Measurements from ENCODE around the gene CD8B2. TPM values are rescaled to one million over a fixed set of nuclear protein-coding genes. Genes with fewer than 3 reads are reported as not detected.
"Not testable (repeated sequence)": the region's sequence is repeated elsewhere in the genome, so short reads cannot be mapped to it uniquely, and the experiment has no call there.

The CD8B2 gene
- total and polyA plus RNA-seq, 2 of the 13 experiments (the other 11 are each of a cell fraction or from before 2014, with no cell fraction given), result not detected

DNA sequence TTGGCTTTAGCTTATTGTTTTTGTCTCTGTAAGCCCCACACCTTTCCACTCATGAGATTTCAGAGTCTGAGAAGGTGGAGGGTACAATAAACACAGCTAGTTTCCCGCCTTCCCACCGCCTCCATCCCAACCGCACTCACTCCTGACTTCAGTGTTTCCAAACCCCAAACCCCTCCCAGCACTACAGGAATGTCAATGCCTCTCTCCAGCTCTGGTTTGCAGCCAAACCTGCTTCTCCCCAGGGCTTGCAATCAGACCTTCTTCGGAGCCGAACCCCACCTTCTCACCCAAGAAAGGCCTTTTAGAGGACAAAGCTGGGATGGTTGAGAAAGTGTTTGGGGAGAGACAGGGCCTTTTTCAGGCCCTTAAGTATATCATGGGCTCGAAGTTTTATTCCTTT, 5.7 kb downstream of the CD8B2 start:
- H3K4me1 ChIP-seq (ENCODE audit: insufficient read depth, low read length); intact Hi-C loops (cut with micrococcal nuclease; ENCODE audit: unreplicated experiment); H3K36me3 ChIP-seq (replicated peaks in 1 of 2; ENCODE audit: control insufficient read depth in 1 of 2, insufficient read depth in 2 of 2, low read length in 2 of 2); BruUV-seq (replicated peaks); H3K4me3 ChIP-seq (replicated peaks in 1 of 3; ENCODE audit: insufficient read depth in 1 of 3, low read depth in 2 of 3, low read length in 3 of 3); in situ Hi-C loops (cut with HindIII; ENCODE audit: extremely low pct_ligation_motif_present, low pct_unique_long_range_greater_than_20kb); H3K27ac ChIP-seq (ENCODE audit: extremely low read length, insufficient read depth, low read length); CTCF ChIA-PET (ENCODE audit: low intra/inter-chr PET ratio, low total read pairs); H3K79me2 ChIP-seq (ENCODE audit: insufficient read depth, low read length); H3K27me3 ChIP-seq (ENCODE audit: control insufficient read depth in 1 of 2, insufficient read depth in 2 of 2, low read length in 2 of 2); H2AFZ ChIP-seq (ENCODE audit: low read length); ATAC-seq; FAIRE-seq; H3K9me3 ChIP-seq (ENCODE audit: low read length); H3K9ac ChIP-seq (ENCODE audit: insufficient read depth, low read depth, low read length); H4K20me1 ChIP-seq (ENCODE audit: insufficient read depth, low read length); POLR2A ChIA-PET; DNase-seq (ENCODE audit: low spot score); H3K4me2 ChIP-seq (ENCODE audit: low read depth, low read length): not testable (repeated sequence)
- WGBS (ENCODE audit: low lambda C conversion rate), result 49% methylated on average over 6 of the region's 6 CpGs

DNA sequence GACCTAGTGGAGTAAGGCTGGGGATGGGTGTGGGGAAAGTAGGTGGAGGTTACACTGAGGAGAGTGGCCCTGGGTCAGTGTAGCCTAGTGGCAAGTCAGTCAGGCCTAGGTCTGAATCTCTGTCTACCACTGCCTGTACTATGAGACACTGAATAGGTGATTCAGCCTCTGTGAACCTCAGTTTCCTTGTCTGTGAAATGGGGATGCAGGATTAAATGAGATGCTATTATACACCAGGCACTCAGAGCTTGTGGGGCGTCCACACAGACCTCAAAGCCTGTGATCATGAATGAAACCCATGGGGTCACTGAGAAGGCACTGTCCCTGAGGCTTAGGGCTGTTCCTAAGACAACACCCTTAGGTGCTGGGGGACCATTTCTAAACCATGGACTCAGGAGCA, 11.4 kb downstream of the CD8B2 start:
- H3K9me3 ChIP-seq (ENCODE audit: low read length); H3K36me3 ChIP-seq (replicated peaks in 1 of 2; ENCODE audit: control insufficient read depth in 1 of 2, insufficient read depth in 2 of 2, low read length in 2 of 2); DNase-seq (ENCODE audit: low spot score); H2AFZ ChIP-seq (ENCODE audit: low read length); POLR2A ChIA-PET; H3K27me3 ChIP-seq (ENCODE audit: control insufficient read depth in 1 of 2, insufficient read depth in 2 of 2, low read length in 2 of 2); in situ Hi-C loops (cut with HindIII; ENCODE audit: extremely low pct_ligation_motif_present, low pct_unique_long_range_greater_than_20kb); CTCF ChIA-PET (ENCODE audit: low intra/inter-chr PET ratio, low total read pairs); H3K4me2 ChIP-seq (ENCODE audit: low read depth, low read length); H3K79me2 ChIP-seq (ENCODE audit: insufficient read depth, low read length); H3K27ac ChIP-seq (ENCODE audit: extremely low read length, insufficient read depth, low read length); ATAC-seq; BruUV-seq (replicated peaks); H3K9ac ChIP-seq (ENCODE audit: insufficient read depth, low read depth, low read length); H3K4me1 ChIP-seq (ENCODE audit: insufficient read depth, low read length); H4K20me1 ChIP-seq (ENCODE audit: insufficient read depth, low read length); FAIRE-seq; H3K4me3 ChIP-seq (replicated peaks in 1 of 3; ENCODE audit: insufficient read depth in 1 of 3, low read depth in 2 of 3, low read length in 3 of 3); intact Hi-C loops (cut with micrococcal nuclease; ENCODE audit: unreplicated experiment): not testable (repeated sequence)
- TF ChIP-seq ZNF629 (CRISPR knock-in tag; conservative IDR thresholded peaks at IDR 0.05), result peak; percentile 61
- 0% methylated on average over 1 of the region's 1 CpG for WGBS (ENCODE audit: low lambda C conversion rate)

DNA sequence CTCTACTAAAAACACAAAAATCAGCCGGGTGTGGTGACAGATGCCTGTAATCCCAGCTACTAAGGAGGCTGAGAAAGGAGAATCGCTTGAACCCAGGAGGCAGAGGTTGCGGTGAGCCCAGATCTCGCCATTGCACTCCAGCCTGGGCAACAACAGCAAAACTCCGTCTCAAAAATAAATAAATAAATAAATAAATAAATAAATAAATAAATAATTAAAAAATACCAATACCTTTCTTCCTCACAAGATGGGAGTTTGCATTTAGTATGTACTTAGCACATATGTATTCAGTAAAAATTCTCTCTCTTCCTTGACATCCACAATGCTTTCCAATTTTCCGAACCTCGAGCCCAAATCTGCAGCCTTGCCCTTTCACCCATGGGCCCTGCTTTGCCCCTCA, 13.2 kb downstream of the CD8B2 start:
- H3K27ac ChIP-seq (ENCODE audit: extremely low read length, insufficient read depth, low read length); BruUV-seq (replicated peaks); H3K4me2 ChIP-seq (ENCODE audit: low read depth, low read length); H3K4me1 ChIP-seq (ENCODE audit: insufficient read depth, low read length); H3K27me3 ChIP-seq (ENCODE audit: control insufficient read depth in 1 of 2, insufficient read depth in 2 of 2, low read length in 2 of 2); CTCF ChIA-PET (ENCODE audit: low intra/inter-chr PET ratio, low total read pairs); DNase-seq (ENCODE audit: low spot score); ATAC-seq; H3K4me3 ChIP-seq (replicated peaks in 1 of 3; ENCODE audit: insufficient read depth in 1 of 3, low read depth in 2 of 3, low read length in 3 of 3); POLR2A ChIA-PET; H3K79me2 ChIP-seq (ENCODE audit: insufficient read depth, low read length); H3K9me3 ChIP-seq (ENCODE audit: low read length); H2AFZ ChIP-seq (ENCODE audit: low read length); H3K36me3 ChIP-seq (replicated peaks in 1 of 2; ENCODE audit: control insufficient read depth in 1 of 2, insufficient read depth in 2 of 2, low read length in 2 of 2); in situ Hi-C loops (cut with HindIII; ENCODE audit: extremely low pct_ligation_motif_present, low pct_unique_long_range_greater_than_20kb); FAIRE-seq; H4K20me1 ChIP-seq (ENCODE audit: insufficient read depth, low read length); H3K9ac ChIP-seq (ENCODE audit: insufficient read depth, low read depth, low read length); intact Hi-C loops (cut with micrococcal nuclease; ENCODE audit: unreplicated experiment): not testable (repeated sequence)
- 55% methylated on average over 6 of the region's 7 CpGs for WGBS (ENCODE audit: low lambda C conversion rate)

DNA sequence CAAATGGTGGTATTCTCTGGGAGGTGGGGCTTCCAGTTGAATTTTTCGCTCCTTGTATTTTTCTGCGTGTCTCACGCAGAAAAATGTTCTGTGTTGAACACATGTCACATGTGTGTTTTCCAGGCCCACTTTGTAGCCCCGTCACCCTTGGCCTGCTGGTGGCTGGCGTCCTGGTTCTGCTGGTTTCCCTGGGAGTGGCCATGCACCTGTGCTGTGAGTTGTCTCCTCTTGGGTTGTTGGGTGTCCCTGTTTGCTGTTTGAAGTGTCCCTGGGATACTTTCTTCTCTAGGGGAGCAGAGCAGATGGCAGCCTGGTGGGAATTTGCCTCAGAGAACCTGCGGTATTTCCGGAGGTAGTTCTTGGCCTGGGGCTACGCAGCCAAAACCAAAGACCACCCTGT, 15.2 kb downstream of the CD8B2 start:
- POLR2A ChIA-PET; in situ Hi-C loops (cut with HindIII; ENCODE audit: extremely low pct_ligation_motif_present, low pct_unique_long_range_greater_than_20kb); ATAC-seq: not testable (repeated sequence)

More for the DNA sequence above, 15.2 kb downstream of the CD8B2 start:
- H3K36me3 ChIP-seq (replicated peaks in 1 of 2; ENCODE audit: control insufficient read depth in 1 of 2, insufficient read depth in 2 of 2, low read length in 2 of 2); FAIRE-seq; H3K4me1 ChIP-seq (ENCODE audit: insufficient read depth, low read length); H3K4me2 ChIP-seq (ENCODE audit: low read depth, low read length); BruUV-seq (replicated peaks); H3K79me2 ChIP-seq (ENCODE audit: insufficient read depth, low read length); H2AFZ ChIP-seq (ENCODE audit: low read length); CTCF ChIA-PET (ENCODE audit: low intra/inter-chr PET ratio, low total read pairs); H3K27me3 ChIP-seq (ENCODE audit: control insufficient read depth in 1 of 2, insufficient read depth in 2 of 2, low read length in 2 of 2); H4K20me1 ChIP-seq (ENCODE audit: insufficient read depth, low read length); H3K9ac ChIP-seq (ENCODE audit: insufficient read depth, low read depth, low read length); H3K27ac ChIP-seq (ENCODE audit: extremely low read length, insufficient read depth, low read length); H3K9me3 ChIP-seq (ENCODE audit: low read length); intact Hi-C loops (cut with micrococcal nuclease; ENCODE audit: unreplicated experiment); DNase-seq (ENCODE audit: low spot score); H3K4me3 ChIP-seq (replicated peaks in 1 of 3; ENCODE audit: insufficient read depth in 1 of 3, low read depth in 2 of 3, low read length in 3 of 3): not testable (repeated sequence)
- 77% methylated on average over 8 of the region's 8 CpGs for WGBS (ENCODE audit: low lambda C conversion rate)
